GM19463 (cell line): Measurements from ENCODE around the gene PROZ.

Experiments
- ATAC-seq: cut with Tn5 transposase; IDR thresholded peaks from one replicate; pipeline ENCODE4 v1.9.1; 2021; ENCODE audit warnings: mild to moderate bottlenecking, moderate library complexity; ENCODE audit not compliant: unreplicated experiment

Gene PROZ

DNA sequence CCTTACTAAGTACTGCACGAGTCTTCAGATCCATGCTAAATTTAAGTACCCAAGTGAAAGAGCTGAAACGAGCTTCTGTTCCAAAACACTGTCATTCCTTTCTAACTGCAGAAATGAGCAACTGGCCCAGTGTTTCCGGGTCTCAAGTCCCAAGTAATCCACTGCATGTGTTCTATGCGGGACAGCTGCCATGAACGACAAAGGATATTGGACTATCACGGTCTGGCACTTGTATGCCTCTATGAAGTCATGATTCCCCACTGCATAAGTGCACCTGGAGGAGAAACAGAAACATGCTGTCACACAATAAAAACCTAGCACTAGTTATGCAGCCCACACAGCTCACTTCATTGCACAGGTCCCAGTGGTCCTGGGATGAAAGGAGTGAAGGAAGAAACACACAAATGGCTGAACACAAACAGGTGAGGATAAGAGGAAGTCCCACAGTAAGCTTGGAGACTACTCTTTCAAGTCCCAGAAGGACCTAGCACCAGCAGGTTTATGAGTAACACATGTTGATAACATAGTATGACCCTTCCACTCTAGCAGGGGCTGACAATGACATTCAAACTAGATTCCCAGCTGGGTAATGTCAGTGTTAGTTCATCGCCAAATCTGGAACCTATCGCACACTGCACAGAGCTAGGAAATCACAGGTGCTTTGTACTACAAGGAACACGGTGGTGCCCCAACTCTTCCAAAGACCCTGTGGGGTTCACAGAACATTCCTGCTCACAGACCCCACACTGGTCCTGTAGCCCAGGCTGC, 38.7 kb downstream of the PROZ start:
- no peak for ATAC-seq

- no peak for ATAC-seq
Observed at GRCh38 chr13:113201815-113202214, 43.4 kb downstream of the PROZ start.

DNA sequence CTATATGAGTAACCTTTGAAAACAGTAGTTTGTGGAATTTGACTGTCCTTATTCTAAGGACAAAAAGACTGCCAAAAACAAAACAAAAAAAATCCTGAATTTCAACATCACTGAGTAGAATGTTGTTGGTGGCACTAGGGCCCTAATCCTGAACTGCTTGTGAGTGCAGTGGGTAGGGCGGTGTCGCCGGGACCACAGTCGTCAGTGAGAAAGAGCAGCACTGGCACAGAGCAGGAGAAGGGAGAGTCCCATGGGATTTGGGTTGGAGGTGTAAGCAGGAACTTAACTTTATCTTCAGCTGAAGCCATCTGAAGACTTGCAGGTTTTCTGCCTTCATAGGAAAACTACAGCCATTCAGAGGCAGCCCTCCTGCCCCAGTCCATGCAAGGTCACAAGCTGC, 44.5 kb downstream of the PROZ start:
- no peak for ATAC-seq

- no peak for ATAC-seq
Observed at GRCh38 chr13:113203507-113204377, 45.3 kb downstream of the PROZ start.

DNA sequence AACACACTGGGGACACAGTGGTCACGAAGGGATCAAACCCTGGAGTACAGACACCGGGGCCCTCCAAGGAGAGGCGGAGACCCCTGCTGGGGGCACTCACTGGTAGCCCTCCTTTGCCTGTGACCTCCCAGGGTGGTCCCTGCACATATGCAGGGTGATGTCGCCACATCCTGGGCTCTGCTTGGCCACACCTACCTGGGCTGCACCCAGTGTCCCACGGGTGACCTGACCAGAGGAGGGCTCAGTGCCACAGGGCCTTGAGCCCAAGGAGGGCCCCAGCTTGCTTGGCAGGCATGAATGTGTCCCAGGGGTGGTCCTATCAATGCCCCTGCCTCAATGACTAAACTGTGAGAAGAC, 45.9 kb downstream of the PROZ start:
- no peak for ATAC-seq

DNA sequence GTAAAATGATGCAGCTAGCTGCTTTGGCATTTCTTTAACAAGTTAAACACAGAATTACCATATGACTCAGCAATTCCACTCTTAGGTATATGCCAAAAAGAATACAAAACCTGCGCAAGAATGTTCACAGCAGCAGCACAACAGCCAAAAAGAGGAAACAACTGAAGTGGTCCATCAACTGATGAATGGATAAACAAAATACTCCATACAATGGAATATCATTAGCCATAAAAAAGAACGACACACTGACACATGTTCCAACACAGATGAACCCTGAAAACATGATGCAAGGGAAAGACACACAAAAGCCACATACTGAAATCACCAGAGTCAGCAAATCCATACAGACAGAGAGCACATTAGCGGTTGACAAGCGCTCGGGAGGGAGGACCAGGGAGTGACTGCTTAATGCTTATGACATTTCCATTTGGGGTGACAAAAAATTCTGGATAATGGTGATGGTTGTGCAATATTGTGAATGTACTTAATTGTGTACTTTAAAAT, 47.0 kb downstream of the PROZ start:
- ATAC-seq, result no peak

GRCh38 chr13:113207460-113207859, 49.0 kb downstream of the PROZ start:
- ATAC-seq, result no peak

DNA sequence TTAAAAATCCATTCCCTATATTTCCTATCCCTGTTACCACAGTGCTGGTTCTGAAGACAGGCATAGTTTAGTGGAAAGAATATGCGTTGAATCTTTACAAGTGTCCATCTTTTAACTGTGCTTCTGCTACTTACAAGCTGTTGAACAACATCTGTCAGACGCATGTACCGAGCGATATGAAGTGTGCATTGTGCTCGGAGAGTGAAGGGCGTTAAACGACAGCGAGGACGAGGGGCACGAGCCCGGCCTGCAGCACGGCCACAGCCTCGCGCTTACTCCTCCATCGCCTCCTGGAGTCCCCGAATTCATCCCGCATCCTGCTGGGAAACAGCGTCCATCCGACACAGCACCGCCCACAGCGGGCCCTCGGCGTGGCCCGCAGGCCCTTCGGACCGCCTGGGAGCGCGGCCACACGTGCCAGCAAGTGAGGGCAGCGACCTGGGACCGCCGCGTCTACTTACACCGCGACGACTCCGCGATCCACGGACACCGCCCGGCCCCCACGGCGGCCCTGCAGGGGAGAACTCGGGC, 49.5 kb downstream of the PROZ start:
- ATAC-seq, result peak; percentile 2

GRCh38 chr13:113208421-113209335, 50.2 kb downstream of the PROZ start, which contains the start of gene PCID2:
TSS of gene PCID2 (minus strand) at chr13:113208669. CDS start at chr13:113208634, 35 bp downstream.
- ATAC-seq, result peak; percentile 67

DNA sequence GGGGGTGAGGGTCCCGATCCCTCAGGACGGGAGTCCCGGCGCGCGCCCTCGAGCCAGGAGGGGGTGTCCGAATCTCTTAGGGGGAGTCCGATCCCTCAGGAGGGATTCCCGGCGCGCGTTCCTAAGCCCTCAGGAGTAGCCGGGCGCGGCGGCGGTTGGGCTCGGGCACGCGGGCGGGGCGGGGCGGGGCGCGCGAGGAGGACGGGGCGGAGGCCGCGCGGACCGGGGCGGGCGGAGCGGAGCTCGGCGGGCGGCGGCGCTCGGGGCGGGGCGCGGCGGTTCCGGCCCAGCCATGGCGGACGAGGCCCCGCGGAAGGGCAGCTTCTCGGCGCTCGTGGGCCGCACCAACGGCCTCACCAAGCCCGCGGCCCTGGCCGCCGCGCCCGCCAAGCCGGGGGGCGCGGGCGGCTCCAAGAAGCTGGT, 50.9 kb downstream of the PROZ start, which contains the start of gene CUL4A:
TSS of gene CUL4A (plus strand) at position 278 of the 423 bp plus-strand sequence. CDS start at position 293, 15 bp downstream.
- ATAC-seq, result peak; percentile 42

- ATAC-seq, result peak; percentile 34
Observed at GRCh38 chr13:113209759-113210421, 51.4 kb downstream of the PROZ start.

DNA sequence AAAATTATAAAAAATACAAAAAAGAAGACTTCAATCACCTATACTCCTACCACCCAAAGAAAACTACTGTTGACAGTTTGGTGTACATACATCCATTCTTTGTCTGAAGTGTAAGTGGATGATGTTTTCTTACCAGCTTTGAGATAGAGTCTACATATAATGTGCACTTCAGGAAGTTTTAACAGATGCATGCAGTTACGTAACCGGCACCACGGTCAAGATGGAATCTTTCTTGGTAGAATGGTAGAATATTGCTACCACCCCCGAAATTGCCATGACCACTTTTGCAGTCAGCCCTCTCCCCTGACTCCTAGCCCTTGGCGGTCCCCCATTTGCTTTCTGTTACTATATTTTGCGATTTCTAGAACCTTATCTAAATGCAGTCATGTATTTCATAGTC, 52.4 kb downstream of the PROZ start:
- ATAC-seq, result no peak

- ATAC-seq, result no peak
Observed at GRCh38 chr13:113211774-113212173, 53.3 kb downstream of the PROZ start.

GRCh38 chr13:113216254-113217048, 58.0 kb downstream of the PROZ start:
- ATAC-seq, result no peak

DNA sequence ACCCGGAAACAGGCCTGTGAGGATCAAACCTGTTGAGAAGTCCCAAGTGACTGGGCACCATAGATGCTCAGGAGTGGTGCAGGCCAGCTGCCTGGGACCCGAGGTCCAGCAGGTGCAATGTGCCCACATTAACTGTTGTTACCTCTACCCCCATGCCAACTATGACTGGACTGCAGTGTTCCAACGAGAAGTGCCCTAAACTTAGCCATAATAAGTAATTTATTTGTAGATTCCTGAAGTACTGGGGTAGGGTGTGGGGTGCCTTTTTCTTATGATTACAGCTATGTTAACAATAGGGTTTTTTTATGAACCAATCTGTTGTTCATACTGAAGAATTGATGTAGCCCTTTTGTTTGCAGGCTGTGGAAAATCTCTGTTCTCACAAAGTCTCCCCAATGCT, 60.1 kb downstream of the PROZ start:
- ATAC-seq, result no peak

GRCh38 chr13:113219256-113219940, 61.0 kb downstream of the PROZ start:
- no peak for ATAC-seq

- no peak for ATAC-seq
Observed at GRCh38 chr13:113220141-113220598, 61.7 kb downstream of the PROZ start.

DNA sequence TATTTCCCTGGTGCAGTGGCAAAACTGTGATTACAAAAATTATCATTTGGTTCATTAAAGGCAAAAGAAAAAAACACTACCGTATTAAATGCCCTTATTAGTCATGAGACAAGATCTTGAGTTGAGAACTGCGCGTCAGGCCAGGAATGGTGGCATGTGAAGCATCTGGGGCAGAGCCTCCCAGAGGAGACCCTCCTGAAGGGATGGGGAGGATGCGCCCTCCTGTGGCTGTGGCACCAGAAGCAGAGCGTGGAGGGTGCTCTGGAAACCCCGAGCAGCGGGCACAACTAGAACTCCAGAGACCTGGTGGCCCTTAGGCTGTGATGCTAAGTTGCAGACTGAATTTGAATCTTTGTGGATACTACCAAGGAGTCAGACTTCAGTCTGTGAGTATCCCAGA, 62.4 kb downstream of the PROZ start:
- ATAC-seq, result no peak
